OCI-LY1 (cell line): Measurements from ENCODE around the gene CYB5RL.

Experiments
- CTCF ChIP-seq: fragments of 200-600 bp; sonication (generic), shearing (Covaris generic); IDR thresholded peaks from 2 replicates; pipeline ENCODE4 v1.5.1; 2017; ENCODE audit warnings: mild to moderate bottlenecking, antibody characterized with exemption, low read length, moderate library complexity, mixed read lengths
- EZH2 ChIP-seq: fragments of 200-600 bp; sonication (generic), shearing (Covaris generic); IDR thresholded peaks from 2 replicates; pipeline ENCODE4 v1.8.0; 2017; ENCODE audit warnings: borderline replicate concordance, mixed run types, mild to moderate bottlenecking, antibody characterized with exemption, low read length, moderate library complexity, mixed read lengths

- no peak for TF ChIP-seq CTCF
- no peak for TF ChIP-seq EZH2
Observed at GRCh38 chr1:54163051-54163450, 36.8 kb downstream of the CYB5RL start.
